CMK (cell line): ENCODE data around the gene ZSCAN12.
"Not testable (repeated sequence)": the region's sequence is repeated elsewhere in the genome, so short reads cannot be mapped to it uniquely, and the experiment has no call there.

Experiments used
- DNase-seq: peaks from one replicate; pipeline ENCODE4 v3.0.0-alpha.2; 2010; ENCODE audit warnings: low read depth

ZSCAN12 gene

DNA sequence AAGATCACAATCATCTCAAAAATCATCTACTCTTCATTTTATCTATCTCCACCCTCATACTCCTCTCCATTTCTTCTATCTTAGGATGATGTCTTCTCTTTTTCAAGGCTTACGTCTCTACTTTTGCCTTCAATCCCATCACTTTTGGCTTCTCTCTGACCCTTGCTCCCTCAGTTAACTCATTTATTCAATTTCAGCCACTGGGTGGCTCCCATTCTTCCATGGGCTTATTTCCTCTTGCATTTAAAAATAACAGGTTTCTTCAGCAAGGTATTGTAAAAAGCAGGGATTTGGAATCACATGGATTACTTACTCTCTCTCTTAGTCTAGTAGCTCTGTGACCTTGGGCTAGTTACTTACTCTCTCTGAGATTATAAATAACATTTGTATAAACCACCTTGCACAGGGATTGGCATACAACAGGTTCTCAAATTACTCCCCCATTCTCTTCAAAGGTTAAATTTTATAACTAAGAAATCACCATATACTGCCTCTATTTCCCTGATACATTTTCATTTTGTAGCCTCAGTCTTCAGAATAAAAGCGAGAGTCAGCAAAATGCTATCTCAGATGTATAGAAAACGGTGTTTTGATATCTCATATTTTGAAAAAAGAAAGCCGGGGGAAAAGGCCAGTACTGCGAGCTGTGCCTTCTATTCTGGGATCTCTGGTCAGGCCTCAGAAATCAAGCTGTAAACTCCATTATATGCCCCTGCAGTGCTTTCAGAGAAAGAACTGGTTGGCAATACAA lies 5.5 kb downstream of the ZSCAN12 start:
- DNase-seq = no peak

DNA sequence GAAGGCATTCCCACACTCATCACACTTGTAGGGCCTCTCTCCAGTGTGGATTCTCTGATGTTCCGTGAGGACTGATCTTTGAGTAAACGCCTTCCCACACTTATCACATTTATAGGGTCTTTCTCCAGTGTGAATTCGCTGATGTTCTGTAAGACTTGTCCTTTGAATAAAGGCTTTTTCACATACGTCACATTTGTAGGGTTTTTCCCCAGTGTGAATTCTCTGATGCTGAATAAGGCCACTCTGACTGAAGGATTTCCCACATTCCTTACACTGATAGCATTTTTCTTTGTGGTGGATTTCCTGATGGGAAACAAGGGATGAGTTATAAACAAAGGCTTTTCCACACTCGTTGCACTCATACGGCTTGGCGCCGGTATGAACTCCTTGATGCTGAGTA lies 8.9 kb downstream of the ZSCAN12 start:
- DNase-seq = no peak

DNA sequence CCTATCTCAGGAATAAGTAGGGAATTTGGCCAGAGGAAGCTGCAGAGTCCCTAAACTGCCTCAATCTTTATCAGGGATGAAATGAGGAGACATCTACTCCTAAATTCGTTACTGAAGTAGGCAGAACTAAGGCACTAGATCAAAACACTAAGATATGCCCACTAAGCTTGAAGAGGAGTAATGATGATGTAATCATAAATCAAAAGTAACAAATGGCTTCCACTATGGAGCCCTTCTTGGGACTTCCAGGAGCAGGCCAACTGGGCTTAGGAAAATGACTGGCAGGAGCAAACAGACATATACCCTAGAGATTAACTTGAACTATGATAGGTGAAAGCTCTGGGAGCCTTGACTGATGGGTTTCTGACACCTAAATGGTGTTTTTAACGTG lies 15.4 kb downstream of the ZSCAN12 start:
- no peak for DNase-seq

GRCh38 chr6:28383235-28384142 lies 16.1 kb downstream of the ZSCAN12 start:
- DNase-seq = no peak

- DNase-seq = no peak
Measured at GRCh38 chr6:28380381-28380780, 19.2 kb downstream of the ZSCAN12 start.

GRCh38 chr6:28378644-28379043 lies 20.9 kb downstream of the ZSCAN12 start:
- no peak for DNase-seq

GRCh38 chr6:28377879-28378278 lies 21.7 kb downstream of the ZSCAN12 start:
- no peak for DNase-seq

DNA sequence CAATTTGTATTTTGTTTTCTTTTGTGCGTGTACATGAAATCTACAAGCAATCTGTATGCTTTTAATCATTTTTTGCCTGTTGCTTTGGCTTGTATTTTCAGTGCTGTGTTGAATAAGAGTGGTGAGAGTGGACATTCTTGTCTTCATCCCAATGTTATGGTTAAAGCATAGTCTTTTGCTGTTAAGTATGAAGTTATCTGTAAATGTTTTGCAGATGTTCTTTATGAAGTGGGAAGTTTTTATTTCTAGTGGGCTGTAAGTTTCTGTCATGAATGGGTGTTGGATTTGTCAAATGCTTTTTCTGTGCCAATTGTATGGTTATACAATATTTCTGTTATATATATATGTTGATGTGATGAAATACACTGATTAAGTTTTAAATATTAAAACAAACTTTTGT lies 25.6 kb downstream of the ZSCAN12 start:
- DNase-seq = no peak

GRCh38 chr6:28371706-28372451 lies 27.7 kb downstream of the ZSCAN12 start:
- no peak for DNase-seq

DNA sequence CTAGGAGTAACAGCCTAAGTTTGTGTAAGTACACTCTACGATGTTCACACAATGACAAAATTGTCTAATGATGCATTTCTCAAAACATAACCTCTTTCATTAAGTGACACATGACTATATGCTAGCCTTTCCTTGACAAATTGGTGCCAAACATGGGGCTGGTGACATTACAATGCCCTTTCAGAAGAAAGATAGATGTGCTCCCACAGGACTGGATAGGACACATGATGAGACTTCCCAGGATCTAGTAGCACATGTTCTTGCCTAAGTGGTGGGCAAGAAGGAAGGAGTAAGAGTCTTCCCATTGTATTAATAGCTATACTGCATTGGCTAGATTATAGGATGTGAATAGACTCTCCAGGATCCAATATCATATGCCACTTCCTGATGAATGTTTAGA lies 28.3 kb downstream of the ZSCAN12 start:
- no peak for DNase-seq

GRCh38 chr6:28370440-28370839 lies 29.1 kb downstream of the ZSCAN12 start:
- no peak for DNase-seq

DNA sequence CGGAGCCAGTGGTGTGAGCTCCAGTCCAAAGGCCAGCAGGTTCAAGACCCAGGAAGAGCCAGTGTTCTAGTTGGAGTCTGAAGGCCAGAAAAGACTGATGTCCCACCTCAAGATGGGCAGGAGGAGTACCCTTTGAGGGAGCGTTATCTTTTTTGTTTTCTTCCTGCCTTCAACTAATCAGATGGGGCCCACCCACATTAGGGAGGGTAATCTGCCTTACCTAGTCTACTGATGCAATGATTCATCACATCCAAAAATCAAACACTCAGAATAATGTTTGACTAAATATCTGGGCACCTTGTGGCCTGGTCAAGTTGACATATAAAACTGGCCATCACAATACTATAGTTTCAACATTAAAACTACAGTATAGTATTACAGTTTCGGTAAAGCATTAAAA lies 30.1 kb downstream of the ZSCAN12 start:
- DNase-seq = no peak

- no peak for DNase-seq
Measured at GRCh38 chr6:28368522-28368921, 31.0 kb downstream of the ZSCAN12 start.

- not testable (repeated sequence) for DNase-seq
Measured at GRCh38 chr6:28365590-28365989, 34.0 kb downstream of the ZSCAN12 start.

DNA sequence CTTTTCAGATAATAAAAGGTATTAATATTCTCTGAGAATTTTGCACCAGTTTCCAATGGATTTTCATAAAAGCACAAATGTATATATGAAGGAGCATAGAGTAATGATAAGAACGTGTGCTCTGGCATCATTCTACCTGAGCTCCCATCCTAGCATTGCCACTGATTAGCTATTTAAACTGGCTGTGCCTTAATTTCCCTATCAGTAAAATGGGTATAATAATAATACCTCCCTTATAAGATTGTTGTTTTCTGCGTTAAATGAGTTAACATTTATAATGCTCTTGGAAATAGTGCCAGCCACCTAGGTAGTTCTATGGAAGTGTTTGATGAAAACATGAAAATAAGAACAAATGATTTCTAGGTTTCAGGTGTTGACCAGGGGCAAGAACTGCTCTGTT lies 38.6 kb downstream of the ZSCAN12 start:
- DNase-seq = no peak

- DNase-seq = not testable (repeated sequence)
Measured at GRCh38 chr6:28359562-28359961, 40.0 kb downstream of the ZSCAN12 start.

- DNase-seq = no peak
Measured at GRCh38 chr6:28357036-28357435, 42.5 kb downstream of the ZSCAN12 start.

- DNase-seq = no peak
Measured at GRCh38 chr6:28356666-28357020, 42.9 kb downstream of the ZSCAN12 start.

GRCh38 chr6:28355743-28356665 lies 43.5 kb downstream of the ZSCAN12 start:
- peak; percentile 48 for DNase-seq

- DNase-seq = no peak
Measured at GRCh38 chr6:28354688-28355554, 44.6 kb downstream of the ZSCAN12 start.
